HepG2 (cell line): Measurements from ENCODE around the gene ATN1. TPM values are rescaled to one million over a fixed set of nuclear protein-coding genes. Genes with fewer than 3 reads are reported as not detected.

ENCODE experiments used
- ATAC-seq: fragments of 200-7000 bp; cut with Tn5 transposase; 3 replicates; pipeline ENCODE4 v1.9.1; 2020; ENCODE audit warnings: mild to moderate bottlenecking, moderate library complexity
- BruUV-seq: library from RNA; stranded (reverse); fragments of 400-500 nt; replicated peaks from 2 replicates; lab custom pipeline; 2021; lab: Mats Ljungman, UMichigan
- CTCF ChIA-PET: fragments of 300-600 bp; formaldehyde crosslinking; extraction: SDS; loops from one replicate; lab custom pipeline; 2021; ENCODE audit warnings: low total read pairs, inconsistent platforms, low intra/inter-chr PET ratio; lab: Yijun Ruan, JAX
- POLR2A ChIA-PET: fragments of 350-600 bp; sonication (Branson Sonifier 250); formaldehyde crosslinking; loops from one replicate; lab custom pipeline; 2020; ENCODE audit warnings: antibody characterized with exemption, inconsistent platforms; lab: Yijun Ruan, JAX
- DNase-seq: peaks from one replicate; pipeline ENCODE4 v3.0.0-alpha.2; 2015; ENCODE audit warnings: low spot score
- FAIRE-seq: peaks from 3 replicates; lab custom pipeline; 2011; peaks lifted over from hg19 to GRCh38; lab: Jason Lieb, UNC
- H2AFZ ChIP-seq: one replicate; pipeline ENCODE4 v1.6.1; 2011; ENCODE audit warnings: low read length, inconsistent platforms
- H3K27ac ChIP-seq: fragments of 300-600 bp; 3 replicates; pipeline ENCODE4 v1.8.0; 2011; ENCODE audit warnings: mixed run types, mild to moderate bottlenecking, mixed read lengths, low read length, inconsistent platforms; ENCODE audit not compliant: insufficient read depth; ENCODE audit errors: extremely low read length
- H3K27me3 ChIP-seq, 2 experiments: fragments of 200-600 bp in 1 of 2; 2 replicates in 1 of 2; 3 replicates in 1 of 2; pipeline versions ENCODE4 v1.6.0 to v1.8.0; 2011; ENCODE audit warnings: low read length in 2 of 2, mild to moderate bottlenecking in 2 of 2, moderate library complexity in 2 of 2, inconsistent platforms in 1 of 2; ENCODE audit not compliant: insufficient read depth in 2 of 2, control insufficient read depth in 1 of 2
- H3K36me3 ChIP-seq, 2 experiments: fragments of 200-600 bp in 1 of 2; replicated peaks in 1 of 2; 2 replicates in 1 of 2; 3 replicates in 1 of 2; pipeline versions ENCODE4 v1.5.1 to v1.8.0; 2011; ENCODE audit warnings: low read length in 2 of 2, inconsistent platforms in 1 of 2; ENCODE audit not compliant: insufficient read depth in 2 of 2, control insufficient read depth in 1 of 2
- H3K4me1 ChIP-seq: 2 replicates; pipeline ENCODE4 v1.5.1; 2012; ENCODE audit warnings: low read length, inconsistent platforms; ENCODE audit not compliant: insufficient read depth
- H3K4me2 ChIP-seq: 2 replicates; pipeline ENCODE4 v1.6.0; 2011; ENCODE audit warnings: low read depth, low read length, inconsistent platforms
- H3K4me3 ChIP-seq, 3 experiments: fragments of 200-600 bp in 1 of 3; sonication (generic), shearing (Covaris generic) in 1 of 3; replicated peaks in 1 of 3; 2 replicates each; pipeline ENCODE4 v1.5.1; 2011 to 2016; ENCODE audit warnings: low read length in 3 of 3, inconsistent platforms in 2 of 3, low read depth in 2 of 3, mild to moderate bottlenecking in 2 of 3, control low read depth in 1 of 3, mixed read lengths in 1 of 3; ENCODE audit not compliant: insufficient read depth in 1 of 3
- H3K79me2 ChIP-seq: one replicate; pipeline ENCODE4 v1.6.1; 2011; ENCODE audit warnings: low read length, inconsistent platforms; ENCODE audit not compliant: insufficient read depth
- H3K9ac ChIP-seq: 2 replicates; pipeline ENCODE4 v1.6.0; 2011; ENCODE audit warnings: mild to moderate bottlenecking, low read depth, low read length, inconsistent platforms; ENCODE audit not compliant: insufficient read depth
- H3K9me3 ChIP-seq: 2 replicates; pipeline ENCODE4 v1.5.1; 2012; ENCODE audit warnings: mild to moderate bottlenecking, low read length
- H4K20me1 ChIP-seq: 2 replicates; pipeline ENCODE4 v1.6.0; 2011; ENCODE audit warnings: inconsistent platforms, mild to moderate bottlenecking, low read length, moderate library complexity; ENCODE audit not compliant: insufficient read depth
- CHD4 ChIP-seq: fragments of 200-600 bp; sonication (generic); IDR thresholded peaks from 2 replicates; pipeline ENCODE4 v1.7.0; 2017; ENCODE audit warnings: mild to moderate bottlenecking, low read length, borderline replicate concordance
- FOSL2 ChIP-seq: sonication (generic); formaldehyde crosslinking; IDR thresholded peaks from 2 replicates; pipeline ENCODE4 v1.4.0; 2020; ENCODE audit warnings: missing genetic modification reagents
- HDAC1 ChIP-seq: sonication (generic); formaldehyde crosslinking; IDR thresholded peaks from 2 replicates; pipeline ENCODE4 v1.5.1; 2020; ENCODE audit warnings: mild to moderate bottlenecking, missing genetic modification reagents
- KDM5B ChIP-seq: sonication (generic); formaldehyde crosslinking; IDR thresholded peaks from 2 replicates; pipeline ENCODE4 v1.4.0; 2020; ENCODE audit warnings: missing genetic modification reagents, mild to moderate bottlenecking, borderline replicate concordance
- NFE2 ChIP-seq: sonication (generic); formaldehyde crosslinking; IDR thresholded peaks from 2 replicates; pipeline ENCODE4 v1.4.0; 2020; ENCODE audit warnings: missing genetic modification reagents
- NR2F1 ChIP-seq, 2 experiments: fragments of 450-650 bp in 1 of 2; formaldehyde crosslinking in 1 of 2; IDR thresholded peaks; 2 replicates each; pipeline versions ENCODE4 v1.5.0 to v1.6.1; 2016 to 2020; ENCODE audit warnings: mild to moderate bottlenecking in 1 of 2, missing compliant biosample characterization in 1 of 2, missing genetic modification reagents in 1 of 2, moderate library complexity in 1 of 2
- SNAI1 ChIP-seq: sonication (generic); formaldehyde crosslinking; IDR thresholded peaks from 2 replicates; pipeline ENCODE4 v1.5.0; 2020; ENCODE audit warnings: mild to moderate bottlenecking, missing genetic modification reagents, borderline replicate concordance
- TBX3 ChIP-seq: fragments of 450-650 bp; IDR thresholded peaks from 2 replicates; pipeline ENCODE4 v1.6.1; 2017; ENCODE audit warnings: antibody characterized with exemption, mild to moderate bottlenecking, inconsistent platforms, borderline replicate concordance
- ZNF235 ChIP-seq: sonication (generic); formaldehyde crosslinking; IDR thresholded peaks from 2 replicates; pipeline ENCODE4 v1.8.1; 2023; ENCODE audit warnings: mild to moderate bottlenecking, missing genetic modification reagents, borderline replicate concordance
- ZNF549 ChIP-seq: sonication (generic); formaldehyde crosslinking; IDR thresholded peaks from 2 replicates; pipeline ENCODE4 v1.5.0; 2020; ENCODE audit warnings: missing genetic modification reagents
- in situ Hi-C: cut with HindIII; loops from 2 replicates; pipeline ENCODE4 v1.10.0; 2017; ENCODE audit warnings: low pct_unique_long_range_greater_than_20kb; ENCODE audit not compliant: extremely low pct_ligation_motif_present
- intact Hi-C: fragments of 100-400 bp; cut with micrococcal nuclease; formaldehyde crosslinking; loops from one replicate; pipeline ENCODE4 v1.10.0; 2022; ENCODE audit not compliant: unreplicated experiment
- polyA plus RNA-seq, 8 experiments: library from polyadenylated mRNA; depleted of rRNA in 3 of 8; stranded (reverse) in 7 of 8; unstranded in 1 of 8; fragments of >200 nt; fragmentation: Illumina TruSeq in 4 of 8; extraction: Trizol in 4 of 8; gene quantifications; 2 replicates each; pipeline versions ENCODE4 v1.2.1 to v1.2.3, GENCODE V29; 2011 to 2016; ENCODE audit warnings: low read depth in 4 of 8, missing spikeins in 1 of 8, mixed read lengths in 1 of 8; ENCODE audit not compliant: insufficient read depth in 1 of 8
- total RNA-seq, 5 experiments: library from RNA; depleted of rRNA; stranded (reverse); fragments of >200 nt; fragmentation: Illumina TruSeq; extraction: Trizol; gene quantifications; 2 replicates each; pipeline ENCODE4 v1.2.3, GENCODE V29; 2016; ENCODE audit warnings: low read depth in 1 of 5
- TF ChIP-seq, protein P1 (sequence below): sonication (generic); formaldehyde crosslinking; IDR thresholded peaks from 2 replicates; pipeline ENCODE4 v1.9.0; 2022; ENCODE audit warnings: low read depth, missing genetic modification reagents
- TF ChIP-seq, protein P2 (sequence below): sonication (generic); formaldehyde crosslinking; IDR thresholded peaks from 2 replicates; pipeline ENCODE4 v1.4.0; 2020; ENCODE audit warnings: mild to moderate bottlenecking, missing genetic modification reagents
- TF ChIP-seq, protein P3 (sequence below): IDR thresholded peaks from 2 replicates; pipeline ENCODE4 v1.6.1; 2016; ENCODE audit warnings: low read depth
- TF ChIP-seq, protein P4 (sequence below): IDR thresholded peaks from 2 replicates; pipeline ENCODE4 v1.6.1; 2016
- TF ChIP-seq, protein P5 (sequence below): IDR thresholded peaks from 2 replicates; pipeline ENCODE4 v1.6.1; 2012; ENCODE audit warnings: low read depth, low read length, improper control_type of control experiment
- TF ChIP-seq, protein P6 (sequence below): sonication (generic); formaldehyde crosslinking; IDR thresholded peaks from 2 replicates; pipeline ENCODE4 v1.8.0; 2022; ENCODE audit warnings: missing genetic modification reagents, mild to moderate bottlenecking, borderline replicate concordance

The ATN1 gene
- total and polyA plus RNA-seq, 2 of the 13 experiments (the other 11 are each of a cell fraction or from before 2014, with no cell fraction given): 2.1 to 8.6 TPM

DNA sequence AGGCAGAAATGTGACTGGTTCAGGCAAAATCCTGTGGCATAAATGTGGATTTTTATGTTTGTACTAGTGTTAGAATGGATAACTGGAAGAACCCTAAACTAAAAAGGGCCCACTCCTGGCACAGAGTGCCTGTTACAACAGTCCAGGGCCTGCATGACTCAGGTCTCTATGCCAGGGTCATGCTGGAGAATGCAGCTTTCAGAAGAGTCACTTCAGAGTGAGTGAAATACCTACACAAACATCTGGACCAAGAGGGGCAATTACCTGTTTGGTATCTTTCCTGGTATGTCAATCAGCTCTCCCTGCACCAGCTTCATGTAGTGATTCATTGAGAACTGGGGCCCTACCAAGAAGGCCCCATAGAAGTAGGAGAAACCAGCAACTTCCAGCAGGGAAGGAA lies 53.0 kb downstream of the ATN1 start:
- Histone ChIP-seq H3K4me1 (peaks cover 64% of the 10 kb centered on the region), H3K27ac (peak overlapping the region; percentile 98), H3K27me3 (no peaks in the 10 kb centered on the region), H3K36me3 (peaks cover 6 to 27% of the 10 kb centered on the region in 2 experiments), H3K4me2 (peak overlapping the region; percentile 71), H3K9me3 (no peaks in the 10 kb centered on the region), H2AFZ (no peak overlapping the region), H3K4me3 (peak overlapping the region in 1 of 3 experiments; percentile 29; a peak in 1 of 6 replicates), H3K79me2 (no peaks in the 10 kb centered on the region), H4K20me1 (no peaks in the 10 kb centered on the region), H3K9ac (peak overlapping the region; percentile 67)
- in situ Hi-C loops (loop anchor here (5.0 kb wide), 1 partner anchor 37 kb away; the partner anchor contains the start of gene LPCAT3), intact Hi-C loops (loop anchor here (1.0 to 2.0 kb wide), 2 partner anchors 9 to 38 kb away; partner anchors contain the start of gene LPCAT3)
- FAIRE-seq (no peak), ATAC-seq (peak; percentile 81), DNase-seq (peak; percentile 76)
- no TSS peak for BruUV-seq
- ChIA-PET POLR2A (interaction anchor here (0.8 to 5.4 kb wide), 17 partner anchors 8 to 149 kb away, joined by 3 to 65 read pairs (median 6); partner anchors contain the start of genes C12orf57, CLSTN3, EMG1 and LPCAT3), CTCF (no interaction called here)
- TF ChIP-seq KDM5B (CRISPR knock-in tag): peak; percentile 38; the same call in 1 of the 2 replicates
- TF ChIP-seq, protein P1, sequence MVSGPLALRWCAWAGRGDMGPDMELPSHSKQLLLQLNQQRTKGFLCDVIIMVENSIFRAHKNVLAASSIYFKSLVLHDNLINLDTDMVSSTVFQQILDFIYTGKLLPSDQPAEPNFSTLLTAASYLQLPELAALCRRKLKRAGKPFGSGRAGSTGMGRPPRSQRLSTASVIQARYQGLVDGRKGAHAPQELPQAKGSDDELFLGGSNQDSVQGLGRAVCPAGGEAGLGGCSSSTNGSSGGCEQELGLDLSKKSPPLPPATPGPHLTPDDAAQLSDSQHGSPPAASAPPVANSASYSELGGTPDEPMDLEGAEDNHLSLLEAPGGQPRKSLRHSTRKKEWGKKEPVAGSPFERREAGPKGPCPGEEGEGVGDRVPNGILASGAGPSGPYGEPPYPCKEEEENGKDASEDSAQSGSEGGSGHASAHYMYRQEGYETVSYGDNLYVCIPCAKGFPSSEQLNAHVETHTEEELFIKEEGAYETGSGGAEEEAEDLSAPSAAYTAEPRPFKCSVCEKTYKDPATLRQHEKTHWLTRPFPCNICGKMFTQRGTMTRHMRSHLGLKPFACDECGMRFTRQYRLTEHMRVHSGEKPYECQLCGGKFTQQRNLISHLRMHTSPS (CRISPR knock-in tag): 0 out of 2 replicates have a peak, but pooled peaks have one; percentile 13
- TF ChIP-seq, protein P2, sequence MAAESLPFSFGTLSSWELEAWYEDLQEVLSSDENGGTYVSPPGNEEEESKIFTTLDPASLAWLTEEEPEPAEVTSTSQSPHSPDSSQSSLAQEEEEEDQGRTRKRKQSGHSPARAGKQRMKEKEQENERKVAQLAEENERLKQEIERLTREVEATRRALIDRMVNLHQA (CRISPR knock-in tag): no peak
- TF ChIP-seq, protein P3, sequence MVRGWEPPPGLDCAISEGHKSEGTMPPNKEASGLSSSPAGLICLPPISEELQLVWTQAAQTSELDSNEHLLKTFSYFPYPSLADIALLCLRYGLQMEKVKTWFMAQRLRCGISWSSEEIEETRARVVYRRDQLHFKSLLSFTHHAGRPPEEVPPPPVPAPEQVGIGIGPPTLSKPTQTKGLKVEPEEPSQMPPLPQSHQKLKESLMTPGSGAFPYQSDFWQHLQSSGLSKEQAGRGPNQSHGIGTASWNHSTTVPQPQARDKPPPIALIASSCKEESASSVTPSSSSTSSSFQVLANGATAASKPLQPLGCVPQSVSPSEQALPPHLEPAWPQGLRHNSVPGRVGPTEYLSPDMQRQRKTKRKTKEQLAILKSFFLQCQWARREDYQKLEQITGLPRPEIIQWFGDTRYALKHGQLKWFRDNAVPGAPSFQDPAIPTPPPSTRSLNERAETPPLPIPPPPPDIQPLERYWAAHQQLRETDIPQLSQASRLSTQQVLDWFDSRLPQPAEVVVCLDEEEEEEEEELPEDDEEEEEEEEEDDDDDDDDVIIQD (CRISPR knock-in tag): 0 out of 2 replicates have a peak, but pooled peaks have one; percentile 0
- 0 out of 2 replicates have a peak, but pooled peaks have one; percentile 2 for TF ChIP-seq TBX3
- TF ChIP-seq ZNF235 (CRISPR knock-in tag): peak; percentile 55; the same call in 1 of the 2 replicates
- TF ChIP-seq, protein P4, sequence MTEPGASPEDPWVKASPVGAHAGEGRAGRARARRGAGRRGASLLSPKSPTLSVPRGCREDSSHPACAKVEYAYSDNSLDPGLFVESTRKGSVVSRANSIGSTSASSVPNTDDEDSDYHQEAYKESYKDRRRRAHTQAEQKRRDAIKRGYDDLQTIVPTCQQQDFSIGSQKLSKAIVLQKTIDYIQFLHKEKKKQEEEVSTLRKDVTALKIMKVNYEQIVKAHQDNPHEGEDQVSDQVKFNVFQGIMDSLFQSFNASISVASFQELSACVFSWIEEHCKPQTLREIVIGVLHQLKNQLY (CRISPR knock-in tag): no peak
- TF ChIP-seq FOSL2 (CRISPR knock-in tag): peak; percentile 65
- 0 out of 4 replicates have a peak, but pooled peaks of 1 of the 2 experiments have one; percentile 6 for TF ChIP-seq NR2F1 (CRISPR knock-in tag; IDR thresholded peaks at IDR 0.05)
- TF ChIP-seq HDAC1 (CRISPR knock-in tag): no peak
- 0 out of 2 replicates have a peak, but pooled peaks have one; percentile 60 for TF ChIP-seq CHD4
- 0 out of 2 replicates have a peak, but pooled peaks have one; percentile 41 for TF ChIP-seq SNAI1 (CRISPR knock-in tag)
- no peak for TF ChIP-seq ZNF549 (CRISPR knock-in tag)
- TF ChIP-seq, protein P5, sequence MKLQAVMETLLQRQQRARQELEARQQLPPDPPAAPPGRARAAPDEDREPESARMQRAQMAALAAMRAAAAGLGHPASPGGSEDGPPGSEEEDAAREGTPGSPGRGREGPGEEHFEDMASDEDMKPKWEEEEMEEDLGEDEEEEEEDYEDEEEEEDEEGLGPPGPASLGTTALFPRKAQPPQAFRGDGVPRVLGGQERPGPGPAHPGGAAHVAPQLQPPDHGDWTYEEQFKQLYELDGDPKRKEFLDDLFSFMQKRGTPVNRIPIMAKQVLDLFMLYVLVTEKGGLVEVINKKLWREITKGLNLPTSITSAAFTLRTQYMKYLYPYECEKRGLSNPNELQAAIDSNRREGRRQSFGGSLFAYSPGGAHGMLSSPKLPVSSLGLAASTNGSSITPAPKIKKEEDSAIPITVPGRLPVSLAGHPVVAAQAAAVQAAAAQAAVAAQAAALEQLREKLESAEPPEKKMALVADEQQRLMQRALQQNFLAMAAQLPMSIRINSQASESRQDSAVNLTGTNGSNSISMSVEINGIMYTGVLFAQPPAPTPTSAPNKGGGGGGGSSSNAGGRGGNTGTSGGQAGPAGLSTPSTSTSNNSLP: 0 out of 2 replicates have a peak, but pooled peaks have one; percentile 20
- TF ChIP-seq, protein P6, sequence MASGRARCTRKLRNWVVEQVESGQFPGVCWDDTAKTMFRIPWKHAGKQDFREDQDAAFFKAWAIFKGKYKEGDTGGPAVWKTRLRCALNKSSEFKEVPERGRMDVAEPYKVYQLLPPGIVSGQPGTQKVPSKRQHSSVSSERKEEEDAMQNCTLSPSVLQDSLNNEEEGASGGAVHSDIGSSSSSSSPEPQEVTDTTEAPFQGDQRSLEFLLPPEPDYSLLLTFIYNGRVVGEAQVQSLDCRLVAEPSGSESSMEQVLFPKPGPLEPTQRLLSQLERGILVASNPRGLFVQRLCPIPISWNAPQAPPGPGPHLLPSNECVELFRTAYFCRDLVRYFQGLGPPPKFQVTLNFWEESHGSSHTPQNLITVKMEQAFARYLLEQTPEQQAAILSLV (CRISPR knock-in tag): 0 out of 2 replicates have a peak, but pooled peaks have one; percentile 21
- 0 out of 2 replicates have a peak, but pooled peaks have one; percentile 43 for TF ChIP-seq NFE2
